ENCODE results near the gene TMEM89.

- TF ChIP-seq CTCF (IDR thresholded peaks at IDR 0.05) = no peak
- TF ChIP-seq POLR2A (IDR thresholded peaks at IDR 0.05) = no peak
Measured at GRCh38 chr3:48617559-48617958, 4.0 kb downstream of the TMEM89 start.
